GM18526 (cell line): ENCODE results near the gene HS1BP3.

Experiments
- POLR2A ChIP-seq: IDR thresholded peaks from 3 replicates; pipeline ENCODE4 v1.6.1; 2011; ENCODE audit not compliant: insufficient read length; ENCODE audit errors: extremely low read depth

HS1BP3 gene

GRCh38 chr2:20645761-20646160, 5.1 kb downstream of the HS1BP3 start:
- no peak for TF ChIP-seq POLR2A

- TF ChIP-seq POLR2A, result no peak
Observed at GRCh38 chr2:20645301-20645701, 5.6 kb downstream of the HS1BP3 start.

- no peak for TF ChIP-seq POLR2A
Observed at GRCh38 chr2:20643826-20644225, 7.1 kb downstream of the HS1BP3 start.

GRCh38 chr2:20643060-20643459, 7.8 kb downstream of the HS1BP3 start:
- TF ChIP-seq POLR2A, result no peak

- no peak for TF ChIP-seq POLR2A
Observed at GRCh38 chr2:20642055-20642971, 8.6 kb downstream of the HS1BP3 start.

- TF ChIP-seq POLR2A, result no peak
Observed at GRCh38 chr2:20641123-20641985, 9.5 kb downstream of the HS1BP3 start.

GRCh38 chr2:20640411-20641122, 10.3 kb downstream of the HS1BP3 start:
- no peak for TF ChIP-seq POLR2A

- no peak for TF ChIP-seq POLR2A
Observed at GRCh38 chr2:20638646-20639430, 12.1 kb downstream of the HS1BP3 start.

- TF ChIP-seq POLR2A, result no peak
Observed at GRCh38 chr2:20638014-20638413, 12.9 kb downstream of the HS1BP3 start.

GRCh38 chr2:20637147-20637546, 13.8 kb downstream of the HS1BP3 start:
- no peak for TF ChIP-seq POLR2A

- TF ChIP-seq POLR2A, result no peak
Observed at GRCh38 chr2:20635675-20636584, 15.0 kb downstream of the HS1BP3 start.

- TF ChIP-seq POLR2A, result no peak
Observed at GRCh38 chr2:20635113-20635510, 15.8 kb downstream of the HS1BP3 start.

- TF ChIP-seq POLR2A, result no peak
Observed at GRCh38 chr2:20634507-20635112, 16.3 kb downstream of the HS1BP3 start.
